Stimulated activated CD8-positive, alpha-beta memory T cell treated with anti-CD3 and anti-CD28 coated beads, Interleukin-4, amount 100 ng/mL, for 4 hours (primary cell): Measurements from ENCODE around the gene SCP2.

Experiments
- DNase-seq, 2 donors: peaks; one replicate each; pipeline ENCODE4 v3.0.0-alpha.2; 2020; ENCODE audit warnings: low read depth in 2 of 2, low spot score in 1 of 2

SCP2 gene

GRCh38 chr1:53026254-53026653, 99.2 kb downstream of the SCP2 start:
- DNase-seq, result no peak

GRCh38 chr1:53031732-53032131, 104.7 kb downstream of the SCP2 start:
- no peak for DNase-seq

- DNase-seq, result no peak
Observed at GRCh38 chr1:53037159-53037558, 110.1 kb downstream of the SCP2 start.

GRCh38 chr1:53038566-53038965, 111.5 kb downstream of the SCP2 start:
- no peak for DNase-seq

GRCh38 chr1:53043271-53043670, 116.2 kb downstream of the SCP2 start:
- DNase-seq, result no peak

GRCh38 chr1:53044926-53045325, 117.8 kb downstream of the SCP2 start:
- no peak for DNase-seq

- DNase-seq, result no peak
Observed at GRCh38 chr1:53046930-53047329, 119.9 kb downstream of the SCP2 start.

GRCh38 chr1:53047737-53048736, 121.0 kb downstream of the SCP2 start:
- DNase-seq, result no peak

GRCh38 chr1:53048960-53049573, 122.0 kb downstream of the SCP2 start:
- no peak for DNase-seq

- no peak for DNase-seq
Observed at GRCh38 chr1:53049574-53049967, 122.5 kb downstream of the SCP2 start.

GRCh38 chr1:53050310-53050709, 123.2 kb downstream of the SCP2 start:
- no peak for DNase-seq

GRCh38 chr1:53051676-53052075, 124.6 kb downstream of the SCP2 start:
- no peak for DNase-seq

GRCh38 chr1:53057127-53057526, 130.1 kb downstream of the SCP2 start:
- no peak for DNase-seq

- DNase-seq, result no peak
Observed at GRCh38 chr1:53060579-53060978, 133.5 kb downstream of the SCP2 start.

- DNase-seq, result no peak
Observed at GRCh38 chr1:53061123-53061858, 134.2 kb downstream of the SCP2 start.

GRCh38 chr1:53061859-53062707, 135.0 kb downstream of the SCP2 start, which contains the start of gene PODN:
Gene PODN, plus strand, starts transcription at chr1:53062213. Its CDS starts 7,643 bp downstream, at chr1:53069856.
- no peak for DNase-seq

- DNase-seq, result no peak
Observed at GRCh38 chr1:53062708-53063591, 135.9 kb downstream of the SCP2 start.

- DNase-seq, result no peak
Observed at GRCh38 chr1:53063744-53064515, 136.9 kb downstream of the SCP2 start.

- DNase-seq, result no peak
Observed at GRCh38 chr1:53065391-53065790, 138.3 kb downstream of the SCP2 start.
